Keratinocyte (primary cell): ENCODE measurements around the gene ARHGEF25.

Experiments used
- EZH2 ChIP-seq: IDR thresholded peaks from one replicate; pipeline ENCODE4 v1.6.1; 2012; ENCODE audit warnings: inconsistent platforms, mild to moderate bottlenecking, low read length, moderate library complexity
- TF ChIP-seq, protein P1 (sequence below), 3 experiments: IDR thresholded peaks in 1 of 3; conservative IDR thresholded peaks in 1 of 3; optimal IDR thresholded peaks in 1 of 3; 2 replicates in 2 of 3; 3 replicates in 1 of 3; pipeline versions ENCODE3 to v1.5.1; 2011; ENCODE audit warnings: low read length in 3 of 3, mild to moderate bottlenecking in 3 of 3, moderate library complexity in 2 of 3, control low read depth in 1 of 3, inconsistent platforms in 1 of 3; ENCODE audit not compliant: insufficient read depth in 2 of 3; ENCODE audit errors: extremely low read depth in 1 of 3

DNA sequence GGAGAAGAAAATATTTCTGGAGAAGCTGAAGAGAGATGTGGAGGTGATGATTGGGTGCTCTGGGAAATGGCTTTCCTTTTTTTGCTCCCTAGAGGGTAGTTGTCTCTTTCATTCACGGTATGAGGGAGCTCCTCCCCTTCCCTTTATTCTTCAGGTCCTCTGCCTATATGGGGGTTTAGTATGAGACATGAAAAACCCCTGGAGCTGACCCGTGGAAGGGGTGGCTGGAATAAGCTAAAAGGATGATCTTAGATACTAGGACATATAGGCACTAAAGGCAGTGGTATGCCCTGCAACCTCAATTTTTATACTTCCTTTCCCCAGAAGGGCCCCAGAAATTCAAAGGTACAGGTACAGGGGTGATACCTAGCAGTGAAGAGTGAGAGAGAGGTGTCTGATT, 10.8 kb upstream of the ARHGEF25 start:
- TF ChIP-seq, protein P1, sequence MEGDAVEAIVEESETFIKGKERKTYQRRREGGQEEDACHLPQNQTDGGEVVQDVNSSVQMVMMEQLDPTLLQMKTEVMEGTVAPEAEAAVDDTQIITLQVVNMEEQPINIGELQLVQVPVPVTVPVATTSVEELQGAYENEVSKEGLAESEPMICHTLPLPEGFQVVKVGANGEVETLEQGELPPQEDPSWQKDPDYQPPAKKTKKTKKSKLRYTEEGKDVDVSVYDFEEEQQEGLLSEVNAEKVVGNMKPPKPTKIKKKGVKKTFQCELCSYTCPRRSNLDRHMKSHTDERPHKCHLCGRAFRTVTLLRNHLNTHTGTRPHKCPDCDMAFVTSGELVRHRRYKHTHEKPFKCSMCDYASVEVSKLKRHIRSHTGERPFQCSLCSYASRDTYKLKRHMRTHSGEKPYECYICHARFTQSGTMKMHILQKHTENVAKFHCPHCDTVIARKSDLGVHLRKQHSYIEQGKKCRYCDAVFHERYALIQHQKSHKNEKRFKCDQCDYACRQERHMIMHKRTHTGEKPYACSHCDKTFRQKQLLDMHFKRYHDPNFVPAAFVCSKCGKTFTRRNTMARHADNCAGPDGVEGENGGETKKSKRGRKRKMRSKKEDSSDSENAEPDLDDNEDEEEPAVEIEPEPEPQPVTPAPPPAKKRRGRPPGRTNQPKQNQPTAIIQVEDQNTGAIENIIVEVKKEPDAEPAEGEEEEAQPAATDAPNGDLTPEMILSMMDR (optimal IDR thresholded peaks at IDR 0.05 in 1 of 3, IDR thresholded peaks at IDR 0.05 in 1 of 3, conservative IDR thresholded peaks at IDR 0.05 in 1 of 3; ENCODE audit: extremely low read depth in 1 of 3, insufficient read depth in 2 of 3, low read length in 3 of 3) = no peak
- TF ChIP-seq EZH2 = no peak
